GM19328 (cell line): ENCODE data around the gene SMIM12.

Source experiments
- ATAC-seq: cut with Tn5 transposase; IDR thresholded peaks from one replicate; pipeline ENCODE4 v1.9.1; 2021; ENCODE audit warnings: mild to moderate bottlenecking, moderate library complexity; ENCODE audit not compliant: unreplicated experiment

Gene SMIM12

DNA sequence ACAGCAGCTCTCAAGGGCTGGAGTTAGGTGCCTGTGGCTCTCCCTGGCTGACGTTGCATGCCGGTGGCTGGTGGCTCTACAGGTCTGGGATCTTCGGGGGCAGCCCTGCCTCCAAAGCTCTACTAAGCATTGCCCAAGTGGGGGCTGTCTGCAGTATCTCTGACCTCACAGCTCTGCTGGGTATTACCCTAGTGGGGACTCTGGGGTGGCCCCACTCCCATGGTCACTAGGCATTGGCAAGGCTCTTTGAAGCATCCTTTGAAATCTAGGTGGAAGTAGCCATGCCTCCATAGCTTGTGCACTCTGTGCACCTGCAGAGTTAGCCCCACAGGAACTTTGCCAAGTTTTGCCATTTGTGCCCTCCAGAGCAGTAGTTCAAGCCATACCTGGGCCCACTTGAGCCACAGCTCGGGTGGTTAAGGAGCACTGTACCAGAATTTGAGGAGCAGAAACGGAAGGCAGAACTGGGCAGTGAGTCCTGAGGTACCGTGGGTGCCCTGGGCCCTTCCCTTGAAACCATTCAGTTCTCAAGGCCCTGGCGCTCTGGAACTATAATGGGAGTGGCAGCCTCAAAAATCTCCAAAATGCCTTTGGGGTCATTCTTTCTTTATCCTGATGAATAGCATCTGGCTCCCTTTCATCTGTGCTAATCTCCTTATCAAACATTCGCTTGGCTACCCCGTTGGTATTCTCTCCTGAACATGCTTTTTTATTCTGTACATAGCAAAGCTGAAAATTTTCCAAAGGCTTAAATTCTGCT, 51.3 kb downstream of the SMIM12 start:
- no peak for ATAC-seq

DNA sequence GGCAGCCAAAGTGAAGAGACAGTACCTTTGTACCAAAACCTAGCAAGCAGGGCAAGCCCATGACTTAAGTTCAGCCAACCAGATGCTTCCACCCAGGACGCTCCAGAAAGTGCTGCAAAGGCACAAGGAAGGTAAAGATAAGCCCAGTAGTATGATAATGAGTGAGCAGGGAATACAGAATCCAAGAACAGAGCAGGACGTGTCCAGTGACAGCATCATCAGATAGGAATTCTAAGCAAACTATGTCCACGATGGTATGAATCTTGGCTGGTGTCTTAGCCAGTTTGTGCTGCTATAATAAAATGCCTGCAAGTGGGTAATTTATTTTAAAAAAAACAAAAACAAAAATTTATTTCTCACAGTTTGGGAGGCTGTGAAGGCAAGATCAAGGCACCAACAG, 53.2 kb downstream of the SMIM12 start:
- ATAC-seq, result no peak

DNA sequence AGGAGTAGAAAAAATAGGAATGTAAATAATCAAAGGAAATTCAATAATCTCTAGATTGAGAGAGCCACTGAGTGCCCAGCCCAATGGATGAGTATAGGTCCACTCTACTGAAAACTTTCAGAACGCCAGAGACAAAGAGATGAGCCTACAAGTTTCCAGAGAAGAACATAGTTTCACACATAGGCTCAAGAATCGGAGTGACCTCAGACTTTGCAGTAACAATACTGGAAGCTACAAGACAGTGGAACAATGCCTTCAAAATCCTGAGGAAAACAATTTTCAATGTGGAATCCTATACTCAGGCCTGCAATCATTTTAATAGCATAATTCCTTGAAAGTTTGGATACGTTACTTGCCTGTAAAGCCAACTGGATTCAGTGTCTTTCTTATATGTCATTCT, 55.8 kb downstream of the SMIM12 start:
- ATAC-seq, result no peak
